H4 (cell line): ENCODE measurements around the gene DYNC2H1. TPM values are rescaled to one million over a fixed set of nuclear protein-coding genes. Genes with fewer than 3 reads are reported as not detected.

Source experiments
- DNase-seq: peaks from one replicate; pipeline ENCODE4 v3.0.0-alpha.2; 2015; ENCODE audit warnings: low spot score
- total RNA-seq: library from RNA; depleted of rRNA; stranded (reverse); fragments of >200 nt; shearing (Covaris generic); gene quantifications from 2 replicates; pipeline ENCODE4 v1.2.3, GENCODE V29; 2014; rRNA removed

DYNC2H1 gene
- 6.1 and 10.0 TPM in 2 replicates for total RNA-seq

- peak; percentile 90 for DNase-seq
These were observed at the start of gene DYNC2H1 for GRCh38 chr11:103108933-103109817. TSS of gene DYNC2H1 (plus strand) at chr11:103109426. CDS start at chr11:103109575, 149 bp downstream.

GRCh38 chr11:103061656-103062055, 47.6 kb upstream of the DYNC2H1 start:
- no peak for DNase-seq

GRCh38 chr11:103067118-103067517, 42.1 kb upstream of the DYNC2H1 start:
- no peak for DNase-seq

GRCh38 chr11:103069367-103069766, 39.9 kb upstream of the DYNC2H1 start:
- DNase-seq: no peak

GRCh38 chr11:103070142-103070541, 39.1 kb upstream of the DYNC2H1 start:
- no peak for DNase-seq

GRCh38 chr11:103071008-103071407, 38.2 kb upstream of the DYNC2H1 start:
- no peak for DNase-seq

GRCh38 chr11:103076361-103076760, 32.9 kb upstream of the DYNC2H1 start:
- no peak for DNase-seq

- no peak for DNase-seq
These were observed 31.7 kb upstream of the DYNC2H1 start for GRCh38 chr11:103077554-103077953.

- DNase-seq: no peak
These were observed 30.5 kb upstream of the DYNC2H1 start for GRCh38 chr11:103078710-103079109.

- DNase-seq: no peak
These were observed 29.4 kb upstream of the DYNC2H1 start for GRCh38 chr11:103079833-103080232.

GRCh38 chr11:103085758-103086365, 23.4 kb upstream of the DYNC2H1 start:
- no peak for DNase-seq

- no peak for DNase-seq
These were observed 22.8 kb upstream of the DYNC2H1 start for GRCh38 chr11:103086461-103086860.

- peak; percentile 20 for DNase-seq
These were observed 18.0 kb upstream of the DYNC2H1 start for GRCh38 chr11:103091064-103091800.

GRCh38 chr11:103091801-103092524, 17.3 kb upstream of the DYNC2H1 start, which contains the start of gene DCUN1D5:
TSS of gene DCUN1D5 (minus strand) at chr11:103092160. CDS start at chr11:103091872, 288 bp downstream.
- DNase-seq: peak; percentile 95

- no peak for DNase-seq
These were observed 11.9 kb upstream of the DYNC2H1 start for GRCh38 chr11:103097279-103097678.

- DNase-seq: no peak
These were observed 677 bp downstream of the DYNC2H1 start for GRCh38 chr11:103109818-103110388.

- peak; percentile 8 for DNase-seq
These were observed 1.2 kb downstream of the DYNC2H1 start for GRCh38 chr11:103110391-103110790.

GRCh38 chr11:103111400-103111799, 2.2 kb downstream of the DYNC2H1 start:
- DNase-seq: no peak

- DNase-seq: no peak
These were observed 3.1 kb downstream of the DYNC2H1 start for GRCh38 chr11:103112364-103112763.

- no peak for DNase-seq
These were observed 5.6 kb downstream of the DYNC2H1 start for GRCh38 chr11:103114836-103115235.

- DNase-seq: no peak
These were observed 16.2 kb downstream of the DYNC2H1 start for GRCh38 chr11:103125462-103125861.
